Pancreas (tissue), 10 donors: Measurements from ENCODE around the gene PGAP6. TPM values are rescaled to one million over a fixed set of nuclear protein-coding genes. Genes with fewer than 3 reads are reported as not detected.
A peak's percentile ranks its signal among the peaks of the same experiment; 100 is the strongest.
"Not testable (repeated sequence)": the region's sequence is repeated elsewhere in the genome, so short reads cannot be mapped to it uniquely, and the experiment has no call there.

Source experiments
- ATAC-seq, 4 donors: fragments of 200-7000 bp; cut with Tn5 transposase; one replicate each; pipeline versions ENCODE4 v1.8.0 to v1.9.1; 2020; ENCODE audit warnings: mild to moderate bottlenecking in 4 of 4, moderate library complexity in 4 of 4
- DNase-seq, 6 donors: peaks; one replicate each; pipeline ENCODE4 v3.0.0-alpha.2; 2020
- FAIRE-seq: peaks from 2 replicates; lab custom pipeline; 2012; peaks lifted over from hg19 to GRCh38; lab: Jason Lieb, UNC
- H3K27ac ChIP-seq, 4 donors: fragments of 200-600 bp; sonication (generic); 1 replicate in 3 of 4; 2 replicates in 1 of 4; pipeline versions ENCODE4 v1.5.0 to v1.8.0; 2020
- H3K27me3 ChIP-seq, 4 donors: fragments of 200-600 bp; one replicate each; pipeline ENCODE4 v1.8.0; 2021
- H3K36me3 ChIP-seq, 3 donors: fragments of 200-600 bp; sonication (generic) in 1 of 3; one replicate each; pipeline versions ENCODE4 v1.5.0 to v1.8.0; 2020 to 2021
- H3K4me1 ChIP-seq, 3 donors: fragments of 200-600 bp; one replicate each; pipeline ENCODE4 v1.8.0; 2021
- H3K4me3 ChIP-seq, 4 donors: fragments of 200-600 bp; sonication (generic) in 2 of 4; one replicate each; pipeline versions ENCODE4 v1.5.0 to v1.8.0; 2020 to 2021
- H3K9me3 ChIP-seq, 4 donors: fragments of 200-600 bp; one replicate each; pipeline ENCODE4 v1.8.0; 2021
- CTCF ChIP-seq, 4 donors: fragments of 200-600 bp; sonication (generic) in 3 of 4; IDR thresholded peaks; one replicate each; pipeline versions ENCODE4 v1.5.0 to v1.8.0; 2021; ENCODE audit warnings: antibody characterized with exemption in 4 of 4
- WGBS, 2 donors: extraction: QIAGEN DNeasy Blood & Tissue Kit; methylation state at CpG; one replicate each; pipeline ENCODE4 v1.1.7; 2013; 5-methylcytosine and 5-hydroxymethylcytosine counted together
- intact Hi-C, 3 donors: fragments of 100-400 bp; cut with DNase I; formaldehyde crosslinking; loops; one replicate each; pipeline versions ENCODE4 v1.11.1 to v1.14.2; 2022
- polyA plus RNA-seq, 2 donors: library from polyadenylated mRNA; stranded (reverse); fragments of 200-250 nt; gene quantifications; one replicate each; pipeline ENCODE4 v1.2.3, GENCODE V29; 2013
- total RNA-seq, 6 donors: library from RNA; stranded (reverse); fragmentation: NEBNext Ultra II Directional in 4 of 6; extraction: Animal tissue kit (Norgen Biotek cat#: 25700) in 4 of 6; gene quantifications; one replicate each; pipeline versions ENCODE4 v1.2.1 to v1.2.4, GENCODE V29; 2021 to 2023
- donor health status: healthy with polysubstance abuse.
- donor health status: DM: no; HTN: no; CAD: no; lungs with moderate emphysema.
- donor health status: DM: no; HTN: no; CAD: no.
- donor health status: control.
- donor health status: control.
- donor health status: Bipolar disorder and iron deficiency.
- donor health status: DM: yes; HTN: yes; CAD: no.
- donor health status: DM: no; HTN: no; CAD: no.
- donor health status: DM: no; HTN: no; CAD: no.
- donor health status: DM: yes; HTN: yes; CAD: no.

Gene PGAP6
- total and polyA plus RNA-seq, 8 donors, result 53.1 to 88.5 (median 61.5) TPM

GRCh38 chr16:339680-340079 is 42.1 kb downstream of the PGAP6 start:
- H3K27me3 ChIP-seq, result no peaks in the 10 kb centered on the region
- FAIRE-seq (no peak), DNase-seq (no peak), ATAC-seq (peak in 1 of 4 donors; percentile 12)
- no peak overlapping the region for H3K27ac ChIP-seq
- 82 to 95% methylated on average over 5 of the region's 5 CpGs for WGBS, 2 donors
- H3K4me3 ChIP-seq, result no peak overlapping the region
- intact Hi-C loops, result loop anchor here in 1 of 3 donors (10.0 kb wide), 1 partner anchor 95 kb away; no protein-coding TSS in a partner anchor
- H3K4me1 ChIP-seq, result no peaks in the 10 kb centered on the region
- no peaks in the 10 kb centered on the region for H3K9me3 ChIP-seq
- no peaks in the 10 kb centered on the region for H3K36me3 ChIP-seq
- TF ChIP-seq CTCF (IDR thresholded peaks at IDR 0.05), result no peak

GRCh38 chr16:337975-338575 is 43.7 kb downstream of the PGAP6 start:
- Histone ChIP-seq H3K27me3 (no peaks in the 10 kb centered on the region), H3K4me3 (no peak overlapping the region), H3K9me3 (no peaks in the 10 kb centered on the region), H3K4me1 (no peaks in the 10 kb centered on the region), H3K27ac (no peak overlapping the region), H3K36me3 (no peaks in the 10 kb centered on the region)
- intact Hi-C loops, result no loop called here
- FAIRE-seq (no peak), ATAC-seq (no peak), DNase-seq (no peak)
- WGBS, 2 donors, result 87 to 88% methylated on average over 21 of the region's 21 CpGs
- no peak for TF ChIP-seq CTCF (IDR thresholded peaks at IDR 0.05)

GRCh38 chr16:337437-337836 is 44.3 kb downstream of the PGAP6 start:
- Histone ChIP-seq H3K27ac (no peak overlapping the region), H3K4me1 (no peaks in the 10 kb centered on the region), H3K27me3 (no peaks in the 10 kb centered on the region), H3K9me3 (no peaks in the 10 kb centered on the region), H3K4me3 (no peak overlapping the region), H3K36me3 (no peaks in the 10 kb centered on the region)
- intact Hi-C loops, result no loop called here
- FAIRE-seq (no peak), ATAC-seq (peak in 1 of 4 donors; percentile 30), DNase-seq (no peak)
- TF ChIP-seq CTCF (IDR thresholded peaks at IDR 0.05), result no peak
- WGBS, 2 donors, result 69 to 70% methylated on average over 10 of the region's 10 CpGs

GRCh38 chr16:336269-336668 is 45.5 kb downstream of the PGAP6 start:
- no peak for TF ChIP-seq CTCF (IDR thresholded peaks at IDR 0.05)
- Histone ChIP-seq H3K9me3 (no peaks in the 10 kb centered on the region), H3K4me3 (no peak overlapping the region), H3K36me3 (no peaks in the 10 kb centered on the region), H3K27me3 (no peaks in the 10 kb centered on the region), H3K4me1 (no peaks in the 10 kb centered on the region), H3K27ac (no peak overlapping the region)
- ATAC-seq (no peak), DNase-seq (no peak), FAIRE-seq (no peak)
- intact Hi-C loops, result no loop called here
- 90 to 92% methylated on average over 11 of the region's 11 CpGs for WGBS, 2 donors

GRCh38 chr16:334861-335632 is 46.7 kb downstream of the PGAP6 start:
- H3K27me3 ChIP-seq, H3K9me3 ChIP-seq, intact Hi-C loops, FAIRE-seq, H3K27ac ChIP-seq, ATAC-seq, H3K4me1 ChIP-seq, H3K4me3 ChIP-seq, H3K36me3 ChIP-seq, DNase-seq: not testable (repeated sequence)
- 89 to 91% methylated on average over 11 of the region's 11 CpGs for WGBS, 2 donors

- H3K4me1 ChIP-seq, H3K9me3 ChIP-seq, FAIRE-seq, H3K36me3 ChIP-seq, H3K27me3 ChIP-seq, ATAC-seq, intact Hi-C loops, H3K4me3 ChIP-seq, H3K27ac ChIP-seq, DNase-seq: not testable (repeated sequence)
- 93 to 100% methylated on average over 5 of the region's 5 CpGs for WGBS, 2 donors
Measured at GRCh38 chr16:334164-334832, 47.5 kb downstream of the PGAP6 start.
